HG03439 (cell line): ENCODE results near the gene LYSMD3.
"Not testable (repeated sequence)": the region's sequence is repeated elsewhere in the genome, so short reads cannot be mapped to it uniquely, and the experiment has no call there.

Source experiments
- ATAC-seq: cut with Tn5 transposase; IDR thresholded peaks from one replicate; pipeline ENCODE4 v1.9.1; 2021; ENCODE audit warnings: mild to moderate bottlenecking, moderate library complexity; ENCODE audit not compliant: unreplicated experiment

Gene LYSMD3

GRCh38 chr5:90529194-90529938 is at the start of gene LYSMD3:
Gene LYSMD3, minus strand, starts transcription at chr5:90529584. Its CDS starts 4,295 bp downstream, at chr5:90525289.
- ATAC-seq = peak; percentile 93

GRCh38 chr5:90576566-90576965 is 47.2 kb upstream of the LYSMD3 start:
- ATAC-seq = not testable (repeated sequence)

- ATAC-seq = no peak
Measured at GRCh38 chr5:90575712-90576111, 46.3 kb upstream of the LYSMD3 start.

- no peak for ATAC-seq
Measured at GRCh38 chr5:90571147-90571773, 41.9 kb upstream of the LYSMD3 start.

- ATAC-seq = no peak
Measured at GRCh38 chr5:90570034-90570433, 40.6 kb upstream of the LYSMD3 start.

- no peak for ATAC-seq
Measured at GRCh38 chr5:90569084-90569483, 39.7 kb upstream of the LYSMD3 start.

GRCh38 chr5:90565491-90565890 is 36.1 kb upstream of the LYSMD3 start:
- no peak for ATAC-seq

GRCh38 chr5:90563108-90563507 is 33.7 kb upstream of the LYSMD3 start:
- no peak for ATAC-seq

GRCh38 chr5:90562341-90562740 is 33.0 kb upstream of the LYSMD3 start:
- ATAC-seq = no peak

- ATAC-seq = no peak
Measured at GRCh38 chr5:90561766-90562165, 32.4 kb upstream of the LYSMD3 start.

GRCh38 chr5:90560771-90561170 is 31.4 kb upstream of the LYSMD3 start:
- no peak for ATAC-seq

GRCh38 chr5:90558344-90559192 is 29.2 kb upstream of the LYSMD3 start, which contains the start of gene ADGRV1:
Gene ADGRV1, plus strand, starts transcription at chr5:90558797. Its CDS starts 99 bp downstream, at chr5:90558896.
- ATAC-seq = no peak

- no peak for ATAC-seq
Measured at GRCh38 chr5:90557871-90558270, 28.5 kb upstream of the LYSMD3 start.

GRCh38 chr5:90557391-90557790 is 28.0 kb upstream of the LYSMD3 start:
- ATAC-seq = no peak

GRCh38 chr5:90555666-90556065 is 26.3 kb upstream of the LYSMD3 start:
- ATAC-seq = no peak

- ATAC-seq = no peak
Measured at GRCh38 chr5:90554358-90555006, 25.1 kb upstream of the LYSMD3 start.

GRCh38 chr5:90553711-90554110 is 24.3 kb upstream of the LYSMD3 start:
- no peak for ATAC-seq

GRCh38 chr5:90551376-90551775 is 22.0 kb upstream of the LYSMD3 start:
- ATAC-seq = no peak

GRCh38 chr5:90550963-90551362 is 21.6 kb upstream of the LYSMD3 start:
- no peak for ATAC-seq

GRCh38 chr5:90549729-90550275 is 20.4 kb upstream of the LYSMD3 start:
- no peak for ATAC-seq

- no peak for ATAC-seq
Measured at GRCh38 chr5:90549223-90549622, 19.8 kb upstream of the LYSMD3 start.
